ENCODE results near the gene DHX36. TPM values are rescaled to one million over a fixed set of nuclear protein-coding genes. Genes with fewer than 3 reads are reported as not detected.

Gene DHX36
- total RNA-seq, 1 donor from 2014 or later, result 49.8 TPM

GRCh38 chr3:154275965-154276364, 48.3 kb downstream of the DHX36 start:
- Histone ChIP-seq H3K4me3 (ENCODE audit: low read depth, low read length) (no peak overlapping the region), H3K36me3 (ENCODE audit: control insufficient read depth, insufficient read depth, low read length) (no peaks in the 10 kb centered on the region), H3K27me3 (ENCODE audit: control insufficient read depth, insufficient read depth, low read length) (no peaks in the 10 kb centered on the region)
- TF ChIP-seq CTCF (IDR thresholded peaks at IDR 0.05; ENCODE audit: insufficient read depth, low read length, poor library complexity, severe bottlenecking), result no peak
- DNase-seq (ENCODE audit: low read depth), result no peak

- TF ChIP-seq CTCF (IDR thresholded peaks at IDR 0.05; ENCODE audit: insufficient read depth, low read length, poor library complexity, severe bottlenecking), result no peak
- Histone ChIP-seq H3K4me3 (ENCODE audit: low read depth, low read length) (no peak overlapping the region), H3K27me3 (ENCODE audit: control insufficient read depth, insufficient read depth, low read length) (no peaks in the 10 kb centered on the region), H3K36me3 (ENCODE audit: control insufficient read depth, insufficient read depth, low read length) (no peaks in the 10 kb centered on the region)
- DNase-seq (ENCODE audit: low read depth), result no peak
Measured at GRCh38 chr3:154275292-154275691, 49.0 kb downstream of the DHX36 start.

GRCh38 chr3:154274348-154274747, 49.9 kb downstream of the DHX36 start:
- Histone ChIP-seq H3K4me3 (ENCODE audit: low read depth, low read length) (no peak overlapping the region), H3K27me3 (ENCODE audit: control insufficient read depth, insufficient read depth, low read length) (no peaks in the 10 kb centered on the region), H3K36me3 (ENCODE audit: control insufficient read depth, insufficient read depth, low read length) (no peaks in the 10 kb centered on the region)
- DNase-seq (ENCODE audit: low read depth), result no peak
- no peak for TF ChIP-seq CTCF (IDR thresholded peaks at IDR 0.05; ENCODE audit: insufficient read depth, low read length, poor library complexity, severe bottlenecking)

- Histone ChIP-seq H3K36me3 (ENCODE audit: control insufficient read depth, insufficient read depth, low read length) (no peaks in the 10 kb centered on the region), H3K27me3 (ENCODE audit: control insufficient read depth, insufficient read depth, low read length) (no peaks in the 10 kb centered on the region), H3K4me3 (ENCODE audit: low read depth, low read length) (no peak overlapping the region)
- DNase-seq (ENCODE audit: low read depth), result no peak
- no peak for TF ChIP-seq CTCF (IDR thresholded peaks at IDR 0.05; ENCODE audit: insufficient read depth, low read length, poor library complexity, severe bottlenecking)
Measured at GRCh38 chr3:154273381-154273780, 50.9 kb downstream of the DHX36 start.

- TF ChIP-seq CTCF (IDR thresholded peaks at IDR 0.05; ENCODE audit: insufficient read depth, low read length, poor library complexity, severe bottlenecking), result no peak
- Histone ChIP-seq H3K4me3 (ENCODE audit: low read depth, low read length) (no peak overlapping the region), H3K36me3 (ENCODE audit: control insufficient read depth, insufficient read depth, low read length) (peaks cover under 1% of the 10 kb centered on the region), H3K27me3 (ENCODE audit: control insufficient read depth, insufficient read depth, low read length) (no peaks in the 10 kb centered on the region)
- DNase-seq (ENCODE audit: low read depth), result no peak
Measured at GRCh38 chr3:154254527-154254926, 69.8 kb downstream of the DHX36 start.

Data from kidney epithelial cell (primary cell).